Fibroblast of skin of right biceps (primary cell): ENCODE measurements around the gene PLTP.
A peak's percentile ranks its signal among the peaks of the same experiment; 100 is the strongest.
"Not testable (repeated sequence)": the region's sequence is repeated elsewhere in the genome, so short reads cannot be mapped to it uniquely, and the experiment has no call there.

Experiments used
- DNase-seq: peaks from one replicate; pipeline ENCODE4 v3.0.0-alpha.2; 2013

Gene PLTP

DNA sequence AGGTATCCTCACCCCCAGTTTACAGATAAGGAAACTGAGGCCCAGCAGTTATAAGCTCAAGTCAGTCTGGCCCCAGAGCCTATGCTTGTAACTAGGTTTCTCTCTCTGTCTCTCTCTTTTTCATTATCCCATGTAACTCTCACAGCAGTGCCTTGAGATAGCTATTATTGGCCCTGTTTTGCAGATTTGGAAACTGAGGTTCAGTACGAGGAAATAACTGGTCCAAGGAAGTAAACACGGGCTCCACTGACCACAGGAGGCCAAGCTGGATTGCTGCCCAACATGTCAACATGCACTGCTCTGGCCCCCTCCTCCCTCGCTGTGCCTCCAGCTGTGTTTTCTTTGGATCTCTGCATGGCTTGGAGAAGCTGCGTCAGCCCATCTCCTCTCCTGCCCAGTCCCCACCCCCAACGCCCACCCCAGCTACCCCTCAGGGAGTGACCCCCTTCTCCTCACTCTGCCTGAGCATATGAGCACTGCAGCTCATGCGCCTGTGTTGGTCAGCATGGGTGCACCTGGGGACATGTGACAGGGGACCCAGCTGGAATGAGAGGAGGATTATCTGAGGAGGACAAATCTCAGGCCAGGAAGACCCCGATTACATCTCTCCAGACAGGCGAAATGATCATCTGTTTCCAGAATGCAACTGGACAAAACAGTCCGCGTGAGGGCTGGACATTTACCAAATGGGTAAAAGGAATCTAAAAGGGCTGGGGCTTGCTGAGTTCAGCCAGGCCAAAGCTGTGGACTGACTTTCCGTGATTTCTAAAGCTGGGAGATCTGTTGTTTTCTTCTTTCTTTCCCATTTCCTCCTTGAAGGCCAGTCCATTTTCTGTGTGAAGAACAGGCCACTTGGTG, 7.8 kb upstream of the PLTP start:
- DNase-seq = peak; percentile 35

DNA sequence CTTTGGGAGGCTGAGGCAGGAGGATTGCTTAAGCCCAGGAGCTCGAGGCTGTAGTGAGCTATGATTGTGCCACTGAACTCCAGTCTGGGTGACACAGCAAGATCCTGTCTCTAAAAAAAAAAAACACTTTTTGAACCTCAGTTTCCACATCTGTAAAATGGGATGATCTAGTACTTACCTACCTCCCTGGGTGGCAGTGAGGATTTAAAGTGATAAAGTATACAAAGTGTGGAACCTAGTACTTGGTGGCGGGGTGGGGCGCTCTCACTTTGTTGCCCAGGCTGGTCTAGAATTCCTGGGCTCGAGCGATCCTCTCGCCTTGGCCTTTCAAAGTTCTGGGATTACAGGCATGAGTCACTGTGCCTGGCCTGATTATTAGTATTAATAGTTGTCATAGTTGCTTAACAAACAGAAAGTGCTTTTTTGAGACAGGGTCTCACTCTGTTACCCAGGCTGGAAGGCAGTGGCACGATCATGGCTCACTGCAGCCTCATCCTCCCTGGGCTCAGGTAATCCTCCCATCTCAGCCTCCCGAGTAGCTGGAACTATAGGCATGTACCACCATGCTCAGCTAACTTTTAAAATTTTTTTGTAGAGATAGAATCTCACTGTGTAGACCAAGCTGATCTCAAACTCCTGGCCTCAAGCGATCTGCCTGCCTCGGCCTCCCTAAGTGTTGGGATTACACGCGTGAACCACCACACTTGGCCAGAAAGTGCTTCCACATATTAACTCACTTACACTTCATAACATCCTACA, 7.0 kb upstream of the PLTP start:
- no peak for DNase-seq

DNA sequence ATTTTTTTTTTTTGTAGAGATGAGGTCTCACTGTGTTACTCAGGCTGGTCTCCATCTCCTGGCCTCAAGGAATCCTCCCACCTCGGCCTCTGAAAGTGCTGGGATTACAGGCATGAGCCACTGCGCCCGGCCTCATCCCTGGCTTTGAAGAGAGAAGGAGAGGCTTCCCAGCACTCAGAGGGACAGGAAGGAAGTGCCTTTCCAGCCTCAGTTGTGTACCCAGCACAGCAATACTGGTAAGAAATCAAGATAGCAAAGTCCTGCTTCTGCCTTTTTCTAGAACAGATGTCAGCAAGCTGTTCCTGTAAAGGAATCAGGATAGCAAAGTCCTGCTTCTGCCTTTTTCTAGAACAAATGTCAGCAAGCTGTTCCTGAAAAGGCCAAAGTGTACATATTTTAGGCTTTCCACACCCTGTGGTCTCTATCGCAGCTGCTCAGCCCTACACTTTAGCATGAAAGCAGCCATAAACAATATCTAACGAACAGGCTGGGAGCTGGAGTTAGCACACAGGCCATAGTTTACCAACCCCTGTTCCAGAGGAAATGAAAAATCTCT, 6.3 kb upstream of the PLTP start:
- DNase-seq = no peak

DNA sequence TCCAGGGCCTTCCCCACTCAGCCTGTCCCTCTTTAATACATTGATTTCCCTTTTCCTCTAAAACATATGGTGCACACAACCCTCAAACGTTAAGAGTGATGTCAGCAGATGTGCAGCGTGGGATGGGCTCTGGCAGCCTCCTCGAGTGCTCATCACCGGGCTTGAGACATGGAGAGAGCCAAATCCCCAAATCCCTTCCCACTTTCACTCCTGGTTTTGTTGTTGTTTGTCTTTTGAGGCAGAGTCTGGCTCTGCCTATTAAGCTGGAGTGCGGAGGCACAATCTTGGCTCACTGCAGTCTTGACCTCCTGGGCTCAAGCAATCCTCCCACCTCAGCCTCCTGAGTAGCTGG, 5.8 kb upstream of the PLTP start:
- peak; percentile 18 for DNase-seq

DNA sequence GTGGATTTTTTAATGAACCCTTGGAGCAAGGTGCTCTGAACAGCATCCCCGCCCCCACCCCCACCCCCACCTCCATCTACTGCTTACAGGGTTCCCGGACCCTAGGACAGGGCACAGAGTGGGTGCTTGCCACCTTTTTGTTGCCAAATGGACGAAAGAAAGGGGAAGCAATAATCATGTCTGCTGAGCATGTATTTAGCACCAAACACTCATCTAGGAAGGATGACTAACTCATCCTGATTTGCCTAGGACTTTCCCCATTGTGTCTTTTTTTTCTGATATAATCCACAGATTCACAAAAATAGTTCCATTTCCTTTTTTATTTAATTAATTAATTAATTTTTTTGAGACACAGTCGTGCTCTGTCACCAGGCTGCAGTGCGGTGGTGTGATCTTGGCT, 1.2 kb upstream of the PLTP start:
- no peak for DNase-seq

DNA sequence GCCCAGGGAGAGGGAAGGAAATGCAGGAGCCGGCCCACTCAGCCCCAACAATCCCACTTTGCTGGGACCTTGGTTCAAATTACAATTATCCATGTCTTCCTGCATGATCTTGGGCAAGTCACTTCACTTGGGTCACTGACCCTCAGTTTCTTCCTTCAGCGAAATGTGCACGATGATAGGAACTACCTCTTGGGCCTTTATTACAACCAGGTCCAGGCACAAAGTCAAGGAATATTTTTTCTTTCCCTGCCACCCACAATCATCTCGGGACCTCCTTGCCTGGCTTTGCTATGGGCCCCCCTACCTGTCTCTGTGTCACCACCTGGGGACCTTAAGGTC, 358 bp upstream of the PLTP start:
- no peak for DNase-seq

DNA sequence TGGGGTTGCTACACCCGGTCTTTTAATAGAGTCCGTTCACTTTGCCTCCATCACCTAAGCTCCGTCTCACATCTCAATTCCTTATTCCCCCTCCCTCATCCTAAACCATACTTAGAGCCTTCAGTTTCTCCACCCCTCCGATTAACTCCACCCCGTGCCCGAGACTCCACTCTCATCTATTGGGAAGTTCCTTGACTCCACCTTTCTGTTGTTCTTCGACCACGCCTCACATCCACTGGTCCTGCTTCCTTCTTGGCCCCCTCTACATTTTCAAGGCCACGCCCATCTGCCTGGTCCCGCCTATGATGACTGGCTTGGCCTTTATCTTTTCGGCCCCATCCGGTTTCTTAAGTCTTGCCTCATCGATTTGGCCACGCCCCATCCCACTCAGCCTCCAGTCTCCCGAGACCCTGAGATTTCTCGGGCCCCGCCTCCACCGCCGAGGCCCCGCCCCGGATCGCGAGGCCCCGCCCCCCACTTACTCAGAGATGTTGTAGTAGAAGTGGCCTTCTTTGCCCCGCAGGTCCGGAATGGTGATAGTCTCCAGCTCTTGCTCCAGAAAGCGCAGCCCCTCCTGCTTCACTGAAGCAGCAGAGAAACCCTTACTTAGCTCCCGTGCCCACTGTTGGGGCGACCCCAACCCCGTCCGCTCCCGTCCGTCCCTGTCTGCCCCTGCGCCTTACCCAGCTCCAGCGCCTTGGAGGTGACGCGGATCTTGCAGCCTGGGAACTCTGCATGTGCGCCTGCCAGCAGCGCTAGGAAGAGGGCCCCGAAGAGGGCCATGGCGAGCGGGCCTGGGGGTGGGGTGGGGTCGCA, 1.1 kb downstream of the PLTP start:
- DNase-seq = peak; percentile 100

DNA sequence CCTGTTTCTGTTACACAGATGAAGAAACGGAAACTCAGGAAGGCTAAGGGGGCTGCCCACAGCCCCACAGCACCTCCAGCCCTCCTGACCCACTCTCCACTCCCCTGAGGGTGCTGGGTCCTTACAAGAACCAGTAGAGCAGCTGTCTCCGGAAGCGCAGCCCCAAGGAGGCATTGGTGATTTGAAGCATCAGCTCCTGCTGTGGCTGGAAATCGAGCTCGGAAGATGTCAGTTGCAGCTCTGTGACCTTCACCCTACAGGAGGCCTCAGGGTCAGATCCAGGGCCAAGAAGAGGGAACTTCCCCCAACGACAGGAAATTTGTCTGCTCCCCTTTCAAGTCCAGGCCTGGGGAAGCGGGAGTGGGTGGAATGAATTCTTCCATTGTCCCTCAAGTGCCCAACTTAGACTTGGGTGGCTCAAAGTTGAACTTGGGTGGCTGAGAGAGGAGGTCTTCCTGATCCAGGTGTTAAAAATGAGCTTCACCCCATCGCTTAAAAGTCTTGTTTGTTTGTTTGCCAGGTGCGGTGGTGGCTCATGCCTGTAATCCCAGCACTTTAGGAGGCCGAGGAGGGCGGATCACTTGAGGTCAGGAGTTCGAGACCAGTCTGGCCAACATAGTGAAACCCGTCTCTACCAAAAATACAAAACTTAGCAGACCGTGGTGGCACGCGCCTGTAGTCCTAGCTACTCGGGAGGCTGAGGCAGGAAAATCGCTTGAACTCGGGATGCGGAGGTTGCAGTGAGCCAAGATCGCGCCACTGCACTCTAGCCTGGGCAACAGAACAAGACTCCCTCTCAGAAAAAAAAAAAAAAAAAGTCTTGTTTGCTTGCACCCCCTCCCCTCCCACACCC, 1.9 kb downstream of the PLTP start:
- no peak for DNase-seq

DNA sequence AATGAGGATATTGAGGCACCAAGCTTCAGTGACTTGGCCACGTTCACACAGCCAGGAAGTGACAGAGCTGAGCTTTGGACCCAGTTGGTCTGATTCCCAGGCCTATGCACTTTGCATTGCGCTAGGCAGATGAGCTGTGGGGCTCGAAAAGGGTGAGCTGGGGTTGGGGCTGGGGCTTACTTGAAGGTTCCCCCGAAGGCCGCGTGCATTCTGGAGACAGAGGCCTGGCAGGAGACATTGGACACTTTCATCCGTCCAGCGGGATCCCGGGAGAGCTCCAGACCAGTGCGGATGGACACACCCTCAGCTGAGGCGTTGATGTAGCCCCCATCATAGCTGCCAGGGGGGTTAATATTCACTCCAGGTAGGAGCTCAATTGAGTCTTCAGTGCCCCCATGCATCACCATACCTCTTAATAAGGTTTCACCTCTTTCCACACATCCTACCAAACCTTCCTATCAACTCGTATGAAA, 2.6 kb downstream of the PLTP start:
- DNase-seq = no peak

DNA sequence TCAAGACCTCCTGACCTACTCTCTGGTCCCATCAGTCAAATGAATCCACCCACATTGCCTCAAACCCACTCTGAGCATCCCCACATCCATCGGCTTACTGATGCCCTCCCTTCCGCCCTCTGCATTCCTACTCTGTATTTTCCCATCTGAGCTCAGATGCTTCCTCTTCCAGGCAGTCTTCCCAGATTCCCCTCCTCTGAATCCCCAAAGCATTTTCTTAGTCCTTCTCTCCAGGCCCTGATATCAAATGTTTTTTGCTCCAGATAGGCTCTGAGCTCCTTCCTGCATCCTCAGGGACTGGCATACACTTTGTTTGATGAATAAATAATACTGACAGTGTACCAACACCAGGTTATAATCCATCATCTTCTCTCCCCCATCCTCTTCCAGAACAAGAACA, 3.9 kb downstream of the PLTP start:
- DNase-seq = no peak

DNA sequence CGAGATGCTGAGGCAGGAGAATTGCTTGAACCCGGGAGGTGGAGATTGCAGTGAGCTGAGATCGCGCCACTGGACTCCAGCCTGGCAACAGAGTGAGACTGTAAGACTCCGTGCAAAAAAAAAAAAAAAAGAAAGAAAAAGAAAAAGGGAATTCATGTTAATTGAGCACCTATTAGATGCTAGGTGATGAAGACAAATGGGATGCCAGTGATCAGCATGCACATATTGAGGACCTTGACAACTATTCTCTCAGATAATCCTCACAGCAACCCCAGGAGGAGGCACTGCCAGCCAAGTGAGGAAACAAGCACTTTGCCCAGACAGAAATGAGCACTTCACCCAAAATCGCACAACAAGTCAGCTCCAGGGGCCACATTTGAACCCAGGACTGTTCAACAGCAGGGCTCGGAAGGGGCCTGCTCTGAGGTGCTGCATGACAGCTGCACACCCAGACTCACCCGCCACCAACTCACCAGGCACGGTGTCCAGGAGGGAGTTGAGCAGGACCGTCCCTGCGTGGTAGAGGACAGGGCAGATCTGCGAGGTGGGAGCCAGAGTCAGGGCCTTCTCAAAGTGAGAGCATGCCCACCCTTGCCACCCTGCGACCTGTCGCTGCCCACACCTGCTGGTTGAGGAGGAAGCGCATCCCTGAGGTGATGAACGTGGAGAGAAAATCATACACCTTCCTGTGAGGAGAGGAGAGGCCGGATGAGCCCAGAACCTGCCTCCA, 4.6 kb downstream of the PLTP start:
- DNase-seq = no peak

DNA sequence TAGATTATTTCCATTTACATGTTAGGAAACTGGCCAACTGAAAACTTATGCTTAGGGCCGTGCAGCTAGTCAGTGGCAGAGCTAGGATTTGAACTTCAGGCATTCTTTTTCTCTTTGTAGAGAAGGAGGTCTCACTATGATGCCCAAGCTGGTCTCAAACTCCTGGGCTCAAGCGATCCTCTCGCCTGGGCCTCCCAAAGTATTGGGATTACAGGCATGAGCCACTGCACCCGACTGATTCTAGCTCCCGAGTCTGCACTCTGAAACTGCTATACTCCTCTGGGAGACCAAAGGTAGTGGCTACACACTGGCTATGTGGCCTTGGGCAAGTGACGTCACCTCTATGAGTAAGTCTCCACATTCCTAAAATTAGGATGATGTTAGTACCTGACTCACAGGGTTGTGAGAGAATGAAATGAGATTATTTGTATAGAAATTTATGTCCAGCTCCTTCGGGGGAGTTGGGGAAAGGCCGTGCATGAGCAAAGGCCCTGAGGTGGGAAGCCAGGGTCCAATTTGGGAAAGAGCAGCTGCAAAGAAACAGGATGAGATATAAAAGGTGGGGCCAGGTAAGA, 6.4 kb downstream of the PLTP start:
- DNase-seq = peak; percentile 78

DNA sequence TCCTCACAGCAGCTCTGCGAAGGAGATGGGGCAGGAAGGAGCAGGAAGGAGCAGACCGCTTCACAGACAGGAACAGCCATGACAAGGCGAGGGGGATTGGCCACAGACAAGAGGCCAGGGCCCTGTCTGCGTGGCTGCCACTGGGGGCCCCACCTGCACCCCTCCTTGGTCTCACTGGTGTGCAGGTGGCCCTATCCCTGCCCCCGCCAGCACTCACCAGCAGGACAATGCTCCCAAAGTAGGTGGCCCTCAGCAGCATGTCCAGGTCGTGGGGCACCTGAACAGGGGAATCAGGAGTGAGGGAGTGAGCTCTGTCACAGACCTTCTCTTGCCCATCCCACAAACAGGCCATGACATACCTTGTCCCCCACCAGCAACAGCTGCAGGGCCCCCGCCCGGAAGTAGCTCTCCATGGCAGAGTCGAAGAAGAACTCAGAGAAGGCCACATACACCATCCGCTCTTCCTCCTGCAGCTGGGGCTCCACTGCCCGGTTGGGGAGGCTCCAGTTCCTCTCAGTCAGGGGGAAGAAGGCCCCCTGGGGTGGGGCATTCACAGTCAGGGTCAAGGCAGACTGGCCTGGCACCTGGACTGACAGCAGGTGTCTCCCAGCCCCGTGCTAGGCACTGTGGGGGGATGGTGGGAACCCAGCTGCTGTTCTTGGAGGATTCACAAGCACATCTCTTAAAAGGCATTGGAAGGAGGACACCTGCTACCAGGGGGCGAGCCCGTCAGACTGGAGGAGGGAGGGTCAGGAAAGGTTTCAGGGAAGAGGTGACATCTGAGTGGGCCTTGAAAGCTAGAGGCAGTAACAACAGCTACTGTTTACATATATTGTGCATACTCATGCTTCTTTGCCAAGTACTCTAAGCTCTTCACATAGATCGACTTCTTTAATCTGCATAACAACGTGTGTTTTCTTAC, 7.1 kb downstream of the PLTP start:
- DNase-seq = no peak

DNA sequence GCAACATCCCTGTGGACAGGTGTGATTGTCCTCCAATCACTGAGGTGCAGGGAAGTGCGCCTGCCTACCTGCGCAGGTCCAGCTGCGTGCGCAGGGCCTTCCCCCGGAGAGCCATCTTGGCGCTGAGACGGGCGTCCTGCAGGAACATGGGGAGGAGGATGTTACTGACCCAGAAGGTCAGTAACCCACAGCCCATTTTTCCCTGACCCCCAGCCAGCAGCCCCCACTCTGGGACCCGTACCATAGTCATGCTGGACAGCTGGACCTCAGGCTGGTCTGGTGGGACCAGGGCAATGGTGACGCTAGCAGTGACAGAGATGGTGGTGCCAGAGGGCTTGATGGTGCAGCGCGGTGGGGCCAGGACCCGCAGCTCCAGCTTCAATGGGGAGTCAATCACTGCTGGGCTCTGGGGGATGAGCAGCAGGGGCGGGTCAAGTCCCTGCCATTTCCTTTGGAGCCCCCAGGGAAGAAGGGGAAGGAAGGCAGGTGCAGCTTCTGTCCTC, 9.7 kb downstream of the PLTP start:
- no peak for DNase-seq

DNA sequence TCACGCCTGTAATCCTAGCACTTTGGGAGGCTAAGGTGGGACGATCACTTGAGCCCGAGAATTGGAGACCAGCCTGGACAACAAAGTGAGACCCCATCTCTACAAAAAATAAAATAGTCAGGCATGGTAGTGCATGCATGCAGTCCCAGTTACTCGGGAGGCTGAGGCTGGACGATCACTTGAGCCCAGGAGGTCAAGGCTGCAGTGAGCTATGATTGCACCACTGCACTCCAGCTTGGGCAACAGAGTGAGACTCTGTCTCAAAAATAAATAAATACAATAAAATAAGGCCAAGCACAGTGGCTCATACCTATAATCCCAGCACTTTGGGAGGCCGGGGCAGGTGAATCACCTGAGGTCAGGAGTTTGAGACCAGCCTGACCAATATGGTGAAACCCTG, 10.6 kb downstream of the PLTP start:
- not testable (repeated sequence) for DNase-seq

DNA sequence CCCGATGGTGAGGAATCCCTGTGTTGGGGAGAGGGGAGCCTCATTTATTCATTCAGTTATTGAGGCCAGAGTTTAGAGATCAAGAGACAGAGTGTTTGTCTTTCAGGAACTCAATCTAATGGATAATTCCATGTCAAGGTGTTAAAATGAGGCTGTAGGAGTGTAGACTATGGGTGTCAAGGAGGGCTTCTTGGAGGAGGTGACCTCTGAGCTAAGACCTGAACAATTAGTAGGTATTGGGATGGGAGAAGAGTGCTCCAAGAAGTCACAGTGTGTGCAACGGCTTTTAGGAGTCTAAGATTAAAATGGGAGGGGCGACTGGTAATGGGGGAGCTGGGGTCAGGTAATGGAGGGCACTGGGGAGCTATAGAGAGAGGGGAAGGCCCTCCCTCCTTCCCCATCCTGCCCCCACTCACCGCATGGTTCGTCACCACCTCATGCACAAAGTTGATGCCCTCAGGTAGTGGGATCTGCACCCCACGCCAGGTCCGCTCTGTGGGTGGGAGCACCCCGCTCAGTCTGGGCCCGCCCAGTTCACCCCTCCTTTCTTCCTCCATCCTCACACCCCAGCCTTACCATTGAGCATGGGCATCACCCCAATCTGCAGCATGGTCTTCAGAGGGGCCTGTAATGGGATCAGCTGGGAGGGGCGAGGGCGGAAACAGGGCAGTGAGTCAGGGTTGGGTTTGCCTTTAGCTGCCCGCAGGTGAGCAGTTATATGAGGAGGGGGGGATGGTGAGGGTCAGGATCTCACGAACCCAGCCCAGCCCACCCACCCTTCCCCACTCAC, 12.7 kb downstream of the PLTP start:
- no peak for DNase-seq

DNA sequence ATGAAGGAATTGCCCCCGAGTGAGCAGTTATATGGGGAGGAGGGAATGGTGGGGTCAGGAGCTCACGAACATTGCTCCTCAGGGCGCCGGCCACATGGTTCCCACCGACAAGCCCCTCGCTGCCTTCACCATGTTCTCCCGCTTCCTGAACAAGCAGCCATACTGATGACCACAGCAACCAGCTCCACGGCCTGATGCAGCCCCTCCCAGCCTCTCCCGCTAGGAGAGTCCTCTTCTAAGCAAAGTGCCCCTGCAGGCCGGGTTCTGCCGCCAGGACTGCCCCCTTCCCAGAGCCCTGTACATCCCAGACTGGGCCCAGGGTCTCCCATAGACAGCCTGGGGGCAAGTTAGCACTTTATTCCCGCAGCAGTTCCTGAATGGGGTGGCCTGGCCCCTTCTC, 13.7 kb downstream of the PLTP start:
- no peak for DNase-seq

DNA sequence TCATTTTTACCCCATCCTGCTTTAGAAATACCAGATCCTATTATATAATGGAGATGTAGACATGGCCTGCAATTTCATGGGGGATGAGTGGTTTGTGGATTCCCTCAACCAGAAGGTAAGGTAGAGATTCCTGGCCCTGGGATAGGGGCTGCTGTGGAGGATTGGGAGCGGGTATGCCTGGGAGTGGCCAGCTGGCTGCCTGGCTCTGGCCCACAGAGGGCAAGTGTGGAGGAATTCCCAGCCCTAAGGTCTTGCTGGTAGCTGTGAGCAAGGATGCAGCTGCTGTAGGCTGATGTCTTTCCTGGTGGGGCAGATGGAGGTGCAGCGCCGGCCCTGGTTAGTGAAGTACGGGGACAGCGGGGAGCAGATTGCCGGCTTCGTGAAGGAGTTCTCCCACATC, 14.3 kb downstream of the PLTP start:
- DNase-seq = no peak

DNA sequence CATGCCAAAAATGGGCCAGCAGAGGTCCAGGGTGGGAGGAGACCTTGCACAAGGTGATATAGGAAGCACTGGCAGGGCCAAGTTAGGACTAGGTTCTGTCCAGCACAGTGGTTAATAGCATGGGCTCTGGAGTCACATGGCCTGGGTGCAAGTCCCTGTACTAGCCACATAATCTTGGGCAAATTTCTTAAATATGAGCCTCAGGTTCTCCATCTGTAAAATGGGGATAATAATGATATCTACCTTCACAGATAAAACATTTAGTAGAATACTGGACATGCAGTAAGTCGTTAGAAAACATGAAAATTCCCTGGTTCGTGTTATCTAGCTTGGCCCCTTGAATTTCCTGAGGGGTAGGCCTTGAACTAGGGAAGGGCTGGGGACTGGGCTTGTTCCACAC, 14.7 kb downstream of the PLTP start:
- no peak for DNase-seq
